ENCODE results near the gene CSRNP2. TPM values are rescaled to one million over a fixed set of nuclear protein-coding genes. Genes with fewer than 3 reads are reported as not detected.

CSRNP2 gene
- total RNA-seq, 2 donors from 2014 or later, result 19.2 to 19.9 TPM

DNA sequence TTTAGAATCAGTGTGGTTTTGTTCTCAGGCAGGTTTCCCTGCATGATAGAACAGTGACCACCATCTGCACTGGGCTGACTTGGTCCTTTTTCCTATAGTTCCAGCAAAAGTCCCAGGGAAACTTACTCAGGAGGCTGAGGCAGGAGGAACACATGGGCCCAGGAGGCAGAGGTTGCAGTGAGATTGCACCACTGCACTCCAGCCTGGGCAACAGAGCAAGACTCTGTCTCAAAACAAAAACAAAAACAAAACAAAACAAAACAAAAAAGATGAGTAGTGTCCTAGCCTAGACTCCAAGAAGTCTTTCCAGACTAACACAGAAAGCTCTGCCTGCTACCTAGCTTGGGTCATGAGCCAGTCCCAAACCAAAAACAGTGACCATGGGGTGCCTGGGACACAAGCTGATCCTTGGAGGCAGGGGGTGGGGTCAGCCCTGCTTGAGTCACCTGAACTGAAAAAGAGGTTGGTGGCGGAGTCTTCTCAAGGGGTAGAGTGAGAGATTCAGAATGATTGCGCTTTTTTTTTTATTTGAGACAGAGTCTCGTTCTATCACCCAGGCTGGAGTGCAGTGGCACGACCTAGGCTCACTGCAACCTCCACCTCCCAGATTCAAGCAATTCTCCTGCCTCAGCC, 49.8 kb downstream of the CSRNP2 start:
- Mint-ChIP-seq H3K36me3 (ENCODE audit: low read depth) (no peaks in the 10 kb centered on the region), H3K4me1 (no peaks in the 10 kb centered on the region), H3K27me3 (peaks cover 3% of the 10 kb centered on the region), H3K4me3 (no peak overlapping the region), H3K27ac (no peak overlapping the region)
- ATAC-seq (no peak), DNase-seq (no peak)
- H3K9me3 ChIP-seq (ENCODE audit: control insufficient read depth, low read length, poor library complexity, severe bottlenecking), result no peaks in the 10 kb centered on the region

GRCh38 chr12:51033048-51033447, 50.3 kb downstream of the CSRNP2 start:
- no peaks in the 10 kb centered on the region for H3K36me3 Mint-ChIP-seq (ENCODE audit: low read depth)
- no peak overlapping the region for H3K27ac Mint-ChIP-seq
- H3K4me3 Mint-ChIP-seq, result no peak overlapping the region
- no peaks in the 10 kb centered on the region for H3K4me1 Mint-ChIP-seq
- DNase-seq, result no peak
- no peaks in the 10 kb centered on the region for H3K9me3 ChIP-seq (ENCODE audit: control insufficient read depth, low read length, poor library complexity, severe bottlenecking)
- H3K27me3 Mint-ChIP-seq, result peaks cover 4% of the 10 kb centered on the region
- ATAC-seq, result no peak

DNA sequence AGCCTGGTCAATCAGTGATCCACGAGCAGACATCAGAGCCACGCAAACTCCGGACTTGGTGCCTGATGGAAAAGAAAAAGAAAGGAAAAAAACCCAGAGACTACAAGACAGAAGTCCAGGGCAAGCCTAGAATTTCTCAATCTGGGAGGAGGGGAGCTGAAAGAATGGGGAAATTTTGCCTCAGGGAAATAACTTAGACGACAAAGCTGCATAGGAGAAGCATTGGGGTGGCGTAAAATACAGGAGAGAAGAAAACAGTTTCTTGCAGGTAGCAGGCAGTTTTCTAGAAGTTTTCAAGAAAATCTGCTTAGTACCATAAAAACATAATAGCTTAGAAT, 54.6 kb downstream of the CSRNP2 start:
- no peak for DNase-seq
- Mint-ChIP-seq H3K36me3 (ENCODE audit: low read depth) (peaks cover 2% of the 10 kb centered on the region), H3K4me1 (peaks cover 26% of the 10 kb centered on the region), H3K27ac (no peak overlapping the region), H3K4me3 (no peak overlapping the region), H3K27me3 (peaks cover 4% of the 10 kb centered on the region)
- no peaks in the 10 kb centered on the region for H3K9me3 ChIP-seq (ENCODE audit: control insufficient read depth, low read length, poor library complexity, severe bottlenecking)
- ATAC-seq, result no peak

DNA sequence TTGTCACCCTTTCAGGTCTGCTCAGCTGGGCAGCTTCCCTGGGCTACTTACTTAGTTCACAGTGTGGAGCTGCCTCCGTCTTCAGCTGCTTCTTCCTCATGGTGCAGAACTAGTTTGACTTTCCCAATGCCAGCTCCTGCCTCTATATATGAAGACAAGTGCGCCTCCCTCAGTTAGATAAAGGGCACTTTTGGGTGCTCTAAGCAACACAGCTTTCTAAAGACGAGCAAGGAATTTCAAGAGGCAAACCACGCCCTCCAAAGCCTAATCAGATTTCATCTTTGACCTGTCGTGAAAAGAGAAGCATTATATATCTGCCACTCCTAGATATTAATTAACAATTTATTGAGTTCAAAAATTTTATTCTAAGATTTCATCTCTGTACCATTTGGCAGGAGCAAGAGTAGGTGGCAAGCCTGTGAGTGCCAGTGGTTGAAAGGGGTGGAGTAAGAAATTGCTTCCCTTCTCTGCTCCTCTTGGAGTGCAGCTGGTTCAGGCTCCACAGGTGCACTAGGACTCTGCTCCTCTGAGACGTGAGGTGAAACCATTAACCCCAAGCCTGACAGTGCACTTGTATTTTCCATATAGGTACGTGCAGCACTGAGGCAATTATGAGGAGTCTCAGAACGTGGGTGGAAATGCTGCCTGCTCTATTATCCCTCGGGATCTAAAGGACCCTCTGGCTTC, 55.1 kb downstream of the CSRNP2 start:
- peaks cover 2% of the 10 kb centered on the region for H3K36me3 Mint-ChIP-seq (ENCODE audit: low read depth)
- no peak for DNase-seq
- H3K27me3 Mint-ChIP-seq, result peaks cover 4% of the 10 kb centered on the region
- no peaks in the 10 kb centered on the region for H3K9me3 ChIP-seq (ENCODE audit: control insufficient read depth, low read length, poor library complexity, severe bottlenecking)
- no peak overlapping the region for H3K27ac Mint-ChIP-seq
- H3K4me1 Mint-ChIP-seq, result peaks cover 26% of the 10 kb centered on the region
- ATAC-seq, result no peak
- H3K4me3 Mint-ChIP-seq, result peak overlapping the region; percentile 74

- no peak for DNase-seq
- H3K36me3 Mint-ChIP-seq (ENCODE audit: low read depth), result peaks cover 2% of the 10 kb centered on the region
- H3K27ac Mint-ChIP-seq, result peak overlapping the region; percentile 95
- H3K27me3 Mint-ChIP-seq, result peaks cover 4% of the 10 kb centered on the region
- peaks cover 29% of the 10 kb centered on the region for H3K4me1 Mint-ChIP-seq
- no peaks in the 10 kb centered on the region for H3K9me3 ChIP-seq (ENCODE audit: control insufficient read depth, low read length, poor library complexity, severe bottlenecking)
- ATAC-seq, result no peak
- H3K4me3 Mint-ChIP-seq, result peak overlapping the region; percentile 74
Observed at GRCh38 chr12:51027342-51027835, 56.0 kb downstream of the CSRNP2 start.

DNA sequence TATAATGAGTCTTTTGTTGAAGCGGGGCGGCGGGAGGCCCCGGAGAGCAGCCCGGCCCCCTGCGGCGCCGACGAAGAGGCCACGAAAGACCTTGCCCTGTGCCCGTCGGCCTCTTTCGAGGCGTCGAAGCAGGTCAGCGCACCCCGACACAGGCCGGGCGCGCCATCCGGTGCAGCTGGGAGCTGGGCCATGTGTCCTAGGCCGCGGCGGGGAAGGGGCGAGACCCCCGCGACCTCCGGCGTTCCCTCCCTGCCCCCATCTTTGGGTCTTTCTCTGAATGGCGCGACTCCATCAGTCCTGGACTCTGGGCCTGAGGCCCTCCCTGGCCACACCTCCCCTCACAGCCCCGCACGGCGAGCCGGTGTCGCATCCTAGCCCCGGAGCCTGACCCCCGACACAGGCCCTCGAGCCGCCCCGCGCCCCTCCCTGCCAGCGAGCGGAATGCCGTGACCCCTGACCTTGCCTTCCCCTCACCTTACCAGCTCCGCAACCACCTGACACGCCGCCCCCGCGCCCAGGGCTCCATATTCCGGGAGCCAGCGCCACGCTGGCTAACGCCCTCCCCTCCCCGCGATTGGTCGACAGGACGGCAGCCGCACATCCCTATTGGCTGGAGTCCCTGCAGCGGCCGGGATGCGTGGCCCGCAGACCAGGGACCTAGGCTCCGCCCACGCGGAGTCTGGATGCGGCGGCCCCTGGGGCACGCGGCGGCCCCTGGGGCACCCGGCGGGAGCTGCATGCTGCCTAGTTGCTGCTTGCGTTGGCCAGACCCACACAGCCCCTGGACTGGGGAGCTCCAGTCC, 57.4 kb downstream of the CSRNP2 start, which contains the start of gene SLC11A2:
Gene SLC11A2 (minus strand): TSS at position 549 of the 803 bp plus-strand sequence. CDS start 15,656 bp downstream, outside the sequence.
- ATAC-seq (peak; percentile 95), DNase-seq (peak; percentile 80 to 91 (median 89))
- peaks cover 36% of the 10 kb centered on the region for H3K4me1 Mint-ChIP-seq
- H3K9me3 ChIP-seq (ENCODE audit: control insufficient read depth, low read length, poor library complexity, severe bottlenecking), result no peaks in the 10 kb centered on the region
- H3K36me3 Mint-ChIP-seq (ENCODE audit: low read depth), result peaks cover 2% of the 10 kb centered on the region
- peak within 1 kb of the TSS; percentile 99 for H3K4me3 Mint-ChIP-seq
- peaks cover 4% of the 10 kb centered on the region for H3K27me3 Mint-ChIP-seq
- H3K27ac Mint-ChIP-seq, result peak within 1 kb of the TSS; percentile 95

- Mint-ChIP-seq H3K4me1 (peaks cover 38% of the 10 kb centered on the region), H3K36me3 (ENCODE audit: low read depth) (peaks cover 2% of the 10 kb centered on the region), H3K27ac (peak overlapping the region; percentile 95), H3K27me3 (peaks cover 4% of the 10 kb centered on the region), H3K4me3 (peak overlapping the region; percentile 99)
- no peaks in the 10 kb centered on the region for H3K9me3 ChIP-seq (ENCODE audit: control insufficient read depth, low read length, poor library complexity, severe bottlenecking)
- DNase-seq (no peak), ATAC-seq (no peak)
Observed at GRCh38 chr12:51025338-51025835, 58.0 kb downstream of the CSRNP2 start.

DNA sequence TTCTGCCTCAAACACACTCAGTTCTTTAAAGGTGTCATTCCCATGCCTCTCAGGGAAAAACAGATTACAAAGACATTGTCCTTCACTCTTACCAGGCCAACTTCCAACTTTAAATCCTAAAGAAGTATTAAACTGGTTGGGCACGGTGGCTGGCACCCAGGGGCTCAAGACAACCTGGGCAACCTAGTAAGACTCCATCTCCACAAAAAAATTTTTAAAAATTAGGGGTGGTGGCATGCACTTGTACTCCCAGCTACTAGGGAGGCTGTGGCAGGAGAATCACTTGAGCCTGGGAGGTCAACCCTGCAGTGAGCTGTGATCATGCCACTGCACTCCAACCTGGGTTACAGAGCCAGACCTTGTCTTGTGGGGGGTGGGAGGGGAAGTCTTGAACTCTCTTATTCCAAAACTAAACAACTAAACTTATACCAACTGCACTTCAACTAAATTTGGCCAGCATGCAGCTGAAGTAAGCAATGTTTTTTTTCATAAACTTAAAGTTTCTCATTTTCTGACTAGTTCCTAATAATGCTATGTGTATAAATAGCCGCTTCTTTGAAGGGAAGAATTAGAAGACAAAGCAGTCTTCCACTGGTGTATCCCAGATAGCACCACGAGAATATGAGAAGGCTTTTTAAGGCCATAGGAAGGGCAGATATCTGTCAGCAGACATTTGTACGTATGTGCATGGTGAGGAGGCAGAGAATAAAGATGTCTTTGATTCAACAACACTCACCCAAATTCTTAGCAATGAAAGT, 59.6 kb downstream of the CSRNP2 start:
- peaks cover 2% of the 10 kb centered on the region for H3K36me3 Mint-ChIP-seq (ENCODE audit: low read depth)
- H3K27me3 Mint-ChIP-seq, result peaks cover 3% of the 10 kb centered on the region
- no peak for ATAC-seq
- peaks cover 38% of the 10 kb centered on the region for H3K4me1 Mint-ChIP-seq
- no peak for DNase-seq
- H3K4me3 Mint-ChIP-seq, result peak overlapping the region; percentile 99
- H3K9me3 ChIP-seq (ENCODE audit: control insufficient read depth, low read length, poor library complexity, severe bottlenecking), result no peaks in the 10 kb centered on the region
- H3K27ac Mint-ChIP-seq, result peak overlapping the region; percentile 95

DNA sequence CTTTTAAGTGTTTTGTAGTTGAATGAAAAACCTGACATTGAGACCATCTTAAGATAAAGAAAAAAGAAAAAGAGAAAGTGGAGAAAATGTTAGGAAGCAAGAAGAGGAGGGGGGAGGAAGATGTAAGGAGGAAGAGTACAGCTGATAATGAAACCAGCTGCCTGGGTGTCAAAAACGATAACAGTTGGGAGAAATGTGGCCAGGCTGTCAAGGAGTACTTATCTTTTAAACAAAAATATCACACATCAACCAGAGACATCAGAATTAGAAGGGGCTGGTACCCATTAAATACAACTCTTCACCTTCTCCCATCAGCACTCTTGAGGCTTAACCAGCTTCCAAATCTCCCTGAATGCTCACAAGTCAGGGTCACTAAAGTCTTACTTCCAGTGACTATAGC, 61.7 kb downstream of the CSRNP2 start:
- H3K4me1 Mint-ChIP-seq, result peaks cover 37% of the 10 kb centered on the region
- DNase-seq (no peak), ATAC-seq (no peak)
- no peak overlapping the region for H3K4me3 Mint-ChIP-seq
- H3K27me3 Mint-ChIP-seq, result no peaks in the 10 kb centered on the region
- peaks cover 2% of the 10 kb centered on the region for H3K36me3 Mint-ChIP-seq (ENCODE audit: low read depth)
- H3K9me3 ChIP-seq (ENCODE audit: control insufficient read depth, low read length, poor library complexity, severe bottlenecking), result no peaks in the 10 kb centered on the region
- peak overlapping the region; percentile 37 for H3K27ac Mint-ChIP-seq

GRCh38 chr12:51020448-51021182, 62.8 kb downstream of the CSRNP2 start:
- peaks cover 32% of the 10 kb centered on the region for H3K4me1 Mint-ChIP-seq
- no peaks in the 10 kb centered on the region for H3K36me3 Mint-ChIP-seq (ENCODE audit: low read depth)
- no peak for DNase-seq
- no peaks in the 10 kb centered on the region for H3K9me3 ChIP-seq (ENCODE audit: control insufficient read depth, low read length, poor library complexity, severe bottlenecking)
- no peaks in the 10 kb centered on the region for H3K27me3 Mint-ChIP-seq
- no peak for ATAC-seq
- no peak overlapping the region for H3K27ac Mint-ChIP-seq
- peak overlapping the region; percentile 69 for H3K4me3 Mint-ChIP-seq

DNA sequence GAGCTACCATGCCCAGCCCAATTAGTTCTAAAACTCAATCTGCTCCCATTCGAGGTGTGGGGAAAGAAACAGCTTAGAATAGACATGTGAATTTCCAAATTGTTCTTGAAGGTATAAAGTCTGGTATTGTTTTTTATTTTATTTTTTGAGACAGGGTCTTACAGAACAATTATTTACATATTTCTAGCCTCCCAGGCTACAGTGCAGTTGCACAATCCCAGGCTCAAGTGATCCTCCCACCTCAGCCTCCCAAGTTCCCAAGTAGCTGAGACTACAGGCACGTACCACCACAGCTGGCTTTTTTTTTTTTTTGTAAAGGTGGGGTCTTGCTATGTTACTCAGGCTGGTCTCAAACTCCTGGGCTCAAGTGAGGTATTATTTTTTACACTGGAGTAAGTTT, 63.5 kb downstream of the CSRNP2 start:
- DNase-seq, result no peak
- Mint-ChIP-seq H3K27me3 (no peaks in the 10 kb centered on the region), H3K4me3 (no peak overlapping the region), H3K27ac (peak overlapping the region; percentile 8), H3K36me3 (ENCODE audit: low read depth) (no peaks in the 10 kb centered on the region), H3K4me1 (peaks cover 25% of the 10 kb centered on the region)
- ATAC-seq, result no peak
- no peaks in the 10 kb centered on the region for H3K9me3 ChIP-seq (ENCODE audit: control insufficient read depth, low read length, poor library complexity, severe bottlenecking)

GRCh38 chr12:51018956-51019355, 64.4 kb downstream of the CSRNP2 start:
- no peaks in the 10 kb centered on the region for H3K9me3 ChIP-seq (ENCODE audit: control insufficient read depth, low read length, poor library complexity, severe bottlenecking)
- H3K36me3 Mint-ChIP-seq (ENCODE audit: low read depth), result no peaks in the 10 kb centered on the region
- DNase-seq, result no peak
- no peak overlapping the region for H3K4me3 Mint-ChIP-seq
- H3K27ac Mint-ChIP-seq, result no peak overlapping the region
- H3K4me1 Mint-ChIP-seq, result peaks cover 15% of the 10 kb centered on the region
- H3K27me3 Mint-ChIP-seq, result no peaks in the 10 kb centered on the region
- ATAC-seq, result no peak
